ENCODE measurements around the gene HTR1E. TPM values are rescaled to one million over a fixed set of nuclear protein-coding genes. Genes with fewer than 3 reads are reported as not detected.

HTR1E gene
- total RNA-seq, 1 experiment from 2014 or later, result not detected

GRCh38 chr6:87054143-87054833 lies 117.0 kb downstream of the HTR1E start:
- Mint-ChIP-seq H3K9me3 (ENCODE audit: unreplicated experiment) (no peaks in the 10 kb centered on the region), H3K27ac (ENCODE audit: unreplicated experiment) (no peak overlapping the region), H3K4me1 (ENCODE audit: low read depth, unreplicated experiment) (no peaks in the 10 kb centered on the region), H3K4me3 (ENCODE audit: unreplicated experiment) (no peak overlapping the region), H3K36me3 (ENCODE audit: insufficient read depth, unreplicated experiment) (no peaks in the 10 kb centered on the region), H3K27me3 (ENCODE audit: insufficient read depth, unreplicated experiment) (peaks cover 3% of the 10 kb centered on the region)
- no peak for TF ChIP-seq CTCF (IDR thresholded peaks at IDR 0.05; ENCODE audit: insufficient read depth in 1 of 2, low read depth in 1 of 2, low read length in 1 of 2, severe bottlenecking in 1 of 2, unreplicated experiment in 1 of 2)
- intact Hi-C loops (cut with micrococcal nuclease; ENCODE audit: unreplicated experiment), result no loop called here
- DNase-seq, result no peak
- Histone ChIP-seq H3K4me3 (ENCODE audit: low read depth, low read length) (no peak overlapping the region), H3K9me3 (no peaks in the 10 kb centered on the region), H3K4me1 (no peaks in the 10 kb centered on the region), H3K36me3 (ENCODE audit: control insufficient read depth, insufficient read depth, low read length) (no peaks in the 10 kb centered on the region), H3K27me3 (replicated peaks; ENCODE audit: control insufficient read depth, insufficient read depth, low read length) (no peaks in the 10 kb centered on the region)
- ChIA-PET CTCF (no interaction called here), POLR2A (no interaction called here)
- no TSS peak for BruUV-seq (replicated peaks)

- no peaks in the 10 kb centered on the region for H3K9me3 ChIP-seq
- H3K27ac Mint-ChIP-seq (ENCODE audit: unreplicated experiment), result no peak overlapping the region
- H3K36me3 ChIP-seq (ENCODE audit: control insufficient read depth, insufficient read depth, low read length), result no peaks in the 10 kb centered on the region
- no TSS peak for BruUV-seq (replicated peaks)
- H3K4me3 Mint-ChIP-seq (ENCODE audit: unreplicated experiment), result no peak overlapping the region
- intact Hi-C loops (cut with micrococcal nuclease; ENCODE audit: unreplicated experiment), result loop anchor here (10.0 kb wide), 1 partner anchor 415 kb away; the partner anchor contains the start of gene SLC35A1
- DNase-seq, result no peak
- H3K4me3 ChIP-seq (ENCODE audit: low read depth, low read length), result no peak overlapping the region
- ChIA-PET CTCF (no interaction called here), POLR2A (no interaction called here)
- no peaks in the 10 kb centered on the region for H3K27me3 ChIP-seq (replicated peaks; ENCODE audit: control insufficient read depth, insufficient read depth, low read length)
- no peaks in the 10 kb centered on the region for H3K36me3 Mint-ChIP-seq (ENCODE audit: insufficient read depth, unreplicated experiment)
- no peaks in the 10 kb centered on the region for H3K4me1 ChIP-seq
- H3K27me3 Mint-ChIP-seq (ENCODE audit: insufficient read depth, unreplicated experiment), result no peaks in the 10 kb centered on the region
- TF ChIP-seq CTCF (IDR thresholded peaks at IDR 0.05; ENCODE audit: insufficient read depth in 1 of 2, low read depth in 1 of 2, low read length in 1 of 2, severe bottlenecking in 1 of 2, unreplicated experiment in 1 of 2), result no peak
- H3K4me1 Mint-ChIP-seq (ENCODE audit: low read depth, unreplicated experiment), result peaks cover 11% of the 10 kb centered on the region
- H3K9me3 Mint-ChIP-seq (ENCODE audit: unreplicated experiment), result no peaks in the 10 kb centered on the region
Observed at GRCh38 chr6:87059943-87060342, 122.6 kb downstream of the HTR1E start.

- no peak for DNase-seq
- Mint-ChIP-seq H3K9me3 (ENCODE audit: unreplicated experiment) (peaks cover 2% of the 10 kb centered on the region), H3K4me1 (ENCODE audit: low read depth, unreplicated experiment) (peaks cover 18% of the 10 kb centered on the region), H3K36me3 (ENCODE audit: insufficient read depth, unreplicated experiment) (no peaks in the 10 kb centered on the region), H3K4me3 (ENCODE audit: unreplicated experiment) (no peak overlapping the region), H3K27me3 (ENCODE audit: insufficient read depth, unreplicated experiment) (no peaks in the 10 kb centered on the region), H3K27ac (ENCODE audit: unreplicated experiment) (no peak overlapping the region)
- ChIA-PET CTCF (interaction anchor here (0.6 kb wide), 1 partner anchor 14 kb away, joined by 3 read pairs; no protein-coding TSS in a partner anchor), POLR2A (no interaction called here)
- intact Hi-C loops (cut with micrococcal nuclease; ENCODE audit: unreplicated experiment), result loop anchor here (10.0 kb wide), 1 partner anchor 410 kb away; the partner anchor contains the start of gene SLC35A1
- H3K36me3 ChIP-seq (ENCODE audit: control insufficient read depth, insufficient read depth, low read length), result no peaks in the 10 kb centered on the region
- BruUV-seq (replicated peaks), result no TSS peak
- H3K9me3 ChIP-seq, result no peaks in the 10 kb centered on the region
- H3K27me3 ChIP-seq (replicated peaks; ENCODE audit: control insufficient read depth, insufficient read depth, low read length), result no peaks in the 10 kb centered on the region
- no peak overlapping the region for H3K4me3 ChIP-seq (ENCODE audit: low read depth, low read length)
- TF ChIP-seq CTCF (IDR thresholded peaks at IDR 0.05; ENCODE audit: insufficient read depth in 1 of 2, low read depth in 1 of 2, low read length in 1 of 2, severe bottlenecking in 1 of 2, unreplicated experiment in 1 of 2), result no peak
- peaks cover 7% of the 10 kb centered on the region; the same call in 1 of the 2 replicates for H3K4me1 ChIP-seq
Observed at GRCh38 chr6:87065117-87065516, 127.8 kb downstream of the HTR1E start.

Other genes starting within 250 kb of the HTR1E start
- gene CGA, start 157.6 kb downstream of the HTR1E start, total RNA-seq (2022), result not detected in 2 replicates
- gene ZNF292, start 218.0 kb downstream of the HTR1E start, total RNA-seq (2022), result 32.2 and 35.8 TPM in 2 replicates